Femur (tissue), 1 donor: Measurements from ENCODE around the gene RIC1.
"Not testable (repeated sequence)": the region's sequence is repeated elsewhere in the genome, so short reads cannot be mapped to it uniquely, and the experiment has no call there.

Source experiments
- DNase-seq: peaks from one replicate; pipeline ENCODE4 v3.0.0-alpha.2; 2017

The RIC1 gene

DNA sequence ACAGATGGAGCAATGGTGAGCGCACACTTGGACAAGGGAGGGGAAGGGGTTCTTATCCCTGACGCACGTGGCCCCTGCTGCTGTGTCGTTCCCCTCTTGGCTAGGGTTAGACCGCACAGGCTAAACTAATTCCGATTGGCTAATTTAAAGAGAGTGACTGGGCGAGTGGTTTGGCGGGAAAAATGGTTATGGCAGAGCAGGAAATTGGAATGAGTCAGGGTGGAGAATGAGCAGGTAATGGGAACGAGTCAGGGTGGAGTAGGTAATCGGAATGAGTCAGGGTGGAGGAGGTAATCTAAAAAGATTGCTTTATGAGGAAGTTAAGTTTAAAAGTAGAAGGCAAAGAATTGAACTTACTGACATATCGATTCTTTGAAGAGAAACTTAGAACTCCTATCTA lies 46.1 kb downstream of the RIC1 start:
- not testable (repeated sequence) for DNase-seq

DNA sequence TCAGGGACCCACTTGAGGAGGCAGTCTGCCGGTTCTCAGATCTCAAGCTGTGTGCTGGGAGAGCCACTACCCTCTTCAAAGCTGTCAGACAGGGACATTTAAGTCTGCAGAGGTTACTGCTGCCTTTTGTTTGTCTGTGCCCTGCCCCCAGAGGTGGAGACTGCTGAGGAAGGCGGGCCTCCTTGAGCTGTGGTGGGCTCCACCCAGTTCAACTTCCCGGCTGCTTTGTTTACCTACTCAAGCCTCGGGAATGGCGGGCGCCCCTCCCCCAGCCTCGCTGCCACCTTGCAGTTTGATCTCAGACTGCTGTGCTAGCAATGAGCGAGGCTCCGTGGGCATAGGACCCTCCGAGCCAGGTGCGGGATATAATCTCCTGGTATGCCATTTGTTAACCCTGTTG lies 54.7 kb downstream of the RIC1 start:
- DNase-seq: not testable (repeated sequence)

DNA sequence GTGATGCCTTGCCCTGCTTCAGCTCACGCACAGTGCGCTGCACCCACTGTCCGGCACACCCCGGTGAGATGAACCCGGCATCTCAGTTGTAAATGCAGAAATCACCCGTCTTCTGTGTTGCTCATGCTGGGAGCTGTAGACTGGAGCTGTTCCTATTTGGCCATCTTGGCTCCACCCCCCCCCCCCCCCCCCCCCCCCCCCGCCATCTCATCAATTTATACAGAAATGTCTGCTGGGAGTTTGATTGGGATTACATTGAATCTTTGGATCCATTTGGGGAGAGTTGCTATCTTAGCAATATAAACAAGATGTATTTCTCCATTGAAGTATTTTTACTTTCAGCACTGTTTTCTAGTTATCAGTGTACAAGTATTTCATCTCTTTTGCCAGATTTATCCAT lies 55.2 kb downstream of the RIC1 start:
- DNase-seq: no peak

DNA sequence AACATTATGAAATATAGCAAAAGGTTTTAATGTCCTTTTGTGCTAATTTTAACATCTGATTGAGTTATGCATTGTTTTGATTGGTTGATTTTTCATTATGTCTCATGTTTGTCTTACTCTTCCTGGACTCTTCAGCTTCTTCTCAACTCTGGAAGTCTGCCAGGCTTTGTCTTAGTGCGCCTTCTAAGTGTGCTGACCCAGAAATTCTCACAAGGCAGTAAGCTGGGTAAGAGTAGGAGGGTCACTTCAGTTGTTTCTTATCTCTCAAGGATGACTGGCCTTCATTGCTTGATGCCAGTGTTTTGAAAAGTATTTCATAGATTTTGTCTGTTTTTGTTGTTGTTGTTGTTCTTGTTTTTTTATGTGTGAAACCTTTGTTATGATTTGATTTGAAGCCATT lies 59.2 kb downstream of the RIC1 start:
- no peak for DNase-seq

DNA sequence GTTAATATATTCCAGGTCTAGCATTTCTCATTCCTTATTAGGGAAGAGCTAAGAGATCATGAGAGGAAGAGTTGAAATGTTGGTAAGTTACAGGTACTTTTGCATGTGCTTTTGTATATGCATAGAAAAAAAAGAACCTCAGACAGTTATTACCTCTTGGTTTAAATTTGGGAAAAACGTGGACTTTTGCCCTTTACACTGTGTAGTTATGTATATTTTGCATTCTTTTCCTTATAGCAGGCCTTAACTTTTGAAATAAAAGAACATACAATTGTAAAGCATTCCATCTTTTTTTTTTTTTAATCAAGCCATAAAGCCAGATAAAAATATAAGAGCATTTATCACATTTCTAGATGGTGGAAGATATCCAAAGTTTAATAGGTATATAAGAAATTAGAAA lies 61.4 kb downstream of the RIC1 start:
- no peak for DNase-seq

DNA sequence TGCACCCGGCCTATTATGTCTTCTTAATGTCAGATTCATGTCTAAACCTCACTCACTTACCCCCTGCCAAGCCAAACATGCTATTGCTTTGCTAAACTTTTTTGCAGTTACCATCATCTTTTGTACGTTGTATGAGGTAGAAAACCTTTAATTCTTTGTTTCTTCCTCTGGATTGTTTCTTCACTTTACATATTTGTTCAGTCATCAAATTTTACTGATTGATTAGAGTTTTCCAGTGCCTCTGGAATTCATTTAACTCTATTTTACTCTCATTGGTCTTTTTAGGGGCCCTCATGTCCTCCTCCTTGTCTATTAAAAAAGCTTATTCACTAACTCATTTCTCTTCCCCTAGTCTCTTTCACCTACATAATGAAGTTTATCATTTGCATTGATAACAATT lies 67.0 kb downstream of the RIC1 start:
- DNase-seq: no peak

DNA sequence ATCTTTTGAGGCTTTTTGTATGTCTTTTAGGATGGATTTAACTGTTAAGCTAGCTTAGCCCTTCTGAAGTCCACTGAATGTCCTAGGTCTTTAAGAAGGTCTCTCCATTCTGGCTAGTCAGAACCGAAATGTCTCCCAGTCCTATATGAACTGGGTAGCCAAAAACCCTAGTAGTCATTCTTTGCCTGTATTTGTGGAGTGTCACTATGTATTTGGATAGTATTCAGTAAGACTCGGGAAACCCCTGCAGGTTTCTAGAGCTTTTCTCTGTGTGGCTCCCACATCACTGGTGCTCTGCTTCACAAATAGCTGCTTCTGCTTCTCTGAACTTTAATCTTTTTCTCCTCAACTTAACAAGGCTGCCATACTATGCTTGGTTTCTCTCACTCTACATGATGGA lies 68.0 kb downstream of the RIC1 start:
- no peak for DNase-seq

DNA sequence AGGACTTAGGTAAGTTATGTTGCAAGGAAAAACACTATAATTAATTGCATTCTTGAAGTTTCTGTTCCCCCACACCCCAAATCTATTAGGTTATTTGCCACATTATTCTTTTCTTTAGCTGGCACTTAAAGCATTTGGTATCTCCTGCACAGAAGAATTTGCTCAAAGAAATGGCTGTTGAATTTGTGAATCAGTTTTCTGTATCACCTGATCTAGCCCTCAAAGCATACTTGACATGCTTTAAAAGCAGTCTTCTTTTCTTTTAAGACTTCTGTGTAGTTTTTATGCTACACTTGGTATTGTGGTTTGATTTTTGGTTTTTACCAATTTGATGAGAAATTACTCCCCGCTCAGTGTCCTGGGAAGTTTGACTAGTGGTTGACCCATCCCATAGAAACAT lies 69.1 kb downstream of the RIC1 start:
- DNase-seq: no peak

DNA sequence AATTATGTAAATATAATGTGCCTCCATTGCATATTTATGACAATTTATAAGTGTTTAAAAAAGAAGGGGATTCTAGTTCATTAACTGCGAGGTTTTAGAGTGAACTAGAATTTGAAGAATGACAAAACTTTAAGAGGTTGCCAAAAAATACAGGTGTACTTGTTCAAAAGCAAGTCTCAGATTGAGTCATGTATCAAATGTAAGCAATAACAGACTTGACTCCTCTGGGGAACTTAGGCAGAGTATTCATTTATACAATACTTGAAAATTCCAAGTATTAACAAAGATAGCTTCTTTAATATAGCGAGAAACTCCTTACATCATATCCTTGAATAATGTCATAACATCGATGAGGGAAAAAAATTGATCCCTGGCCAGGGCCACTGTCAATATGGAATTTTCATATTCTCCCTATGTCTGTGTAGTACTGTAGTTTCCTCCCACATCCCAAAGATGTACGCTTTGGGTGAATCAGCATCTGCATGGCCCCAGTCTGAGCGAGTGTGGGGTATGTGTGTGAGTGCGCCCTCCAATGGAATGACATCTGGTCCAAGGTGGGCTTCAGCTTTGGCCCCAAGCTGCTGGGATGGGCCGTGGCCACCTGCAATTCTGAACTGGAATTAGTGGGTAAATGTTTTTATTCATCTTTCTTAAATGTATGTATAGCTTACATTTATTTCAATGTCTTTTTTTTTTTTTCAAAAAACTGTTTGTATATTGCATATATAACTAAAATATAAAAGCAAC lies 70.1 kb downstream of the RIC1 start:
- no peak for DNase-seq

DNA sequence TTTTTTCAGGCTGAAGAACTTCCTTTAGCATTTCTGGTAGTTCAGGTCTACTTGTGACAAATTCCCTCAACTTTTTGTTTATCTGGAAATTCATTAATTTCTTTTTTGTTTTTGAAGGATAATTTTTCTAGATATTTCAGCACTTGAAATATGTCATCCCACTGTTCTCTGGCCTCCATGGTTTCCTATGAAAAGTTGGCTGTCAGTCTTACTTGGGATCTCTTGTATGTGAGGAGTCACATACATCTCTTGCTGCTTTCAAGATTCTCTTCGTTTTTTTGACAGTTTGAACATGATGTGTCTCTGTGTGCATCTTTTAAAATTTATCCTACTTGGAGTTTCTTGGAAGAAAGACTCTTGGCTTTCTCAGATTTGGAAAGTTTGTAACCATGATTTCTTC lies 79.5 kb downstream of the RIC1 start:
- no peak for DNase-seq

DNA sequence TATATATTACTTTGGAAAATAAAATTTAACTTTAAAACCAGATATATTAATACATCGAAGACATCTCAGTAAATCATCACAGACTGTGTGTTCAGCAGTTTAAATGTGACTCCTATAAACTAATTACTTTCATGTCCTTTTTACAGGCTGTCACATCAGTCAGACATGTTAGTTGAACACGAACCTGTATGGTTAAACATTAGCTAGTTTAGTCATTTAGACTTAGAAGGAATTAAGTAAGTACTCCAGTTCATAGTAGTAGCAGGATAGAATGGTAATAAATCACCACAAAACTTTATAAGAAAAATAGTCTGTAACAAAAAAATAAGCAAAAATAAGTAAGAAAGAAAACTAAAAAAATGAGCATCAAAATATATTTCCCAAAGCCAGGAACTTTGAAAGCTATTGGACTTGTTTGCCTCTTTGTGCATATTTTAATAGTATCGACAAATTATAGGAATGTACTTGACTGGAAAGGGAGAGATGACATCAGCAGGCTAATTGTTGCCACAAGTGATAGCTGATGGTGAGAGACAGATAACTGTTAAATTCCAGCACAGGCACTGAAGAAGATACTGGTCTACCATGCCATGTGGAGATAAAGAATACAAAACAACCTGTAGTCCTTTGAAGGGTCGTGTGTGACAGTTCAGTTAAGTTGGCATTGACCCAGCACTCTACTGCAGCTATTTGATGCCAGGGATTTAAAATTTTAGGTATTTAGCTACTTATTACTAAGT lies 83.9 kb downstream of the RIC1 start:
- DNase-seq: no peak

DNA sequence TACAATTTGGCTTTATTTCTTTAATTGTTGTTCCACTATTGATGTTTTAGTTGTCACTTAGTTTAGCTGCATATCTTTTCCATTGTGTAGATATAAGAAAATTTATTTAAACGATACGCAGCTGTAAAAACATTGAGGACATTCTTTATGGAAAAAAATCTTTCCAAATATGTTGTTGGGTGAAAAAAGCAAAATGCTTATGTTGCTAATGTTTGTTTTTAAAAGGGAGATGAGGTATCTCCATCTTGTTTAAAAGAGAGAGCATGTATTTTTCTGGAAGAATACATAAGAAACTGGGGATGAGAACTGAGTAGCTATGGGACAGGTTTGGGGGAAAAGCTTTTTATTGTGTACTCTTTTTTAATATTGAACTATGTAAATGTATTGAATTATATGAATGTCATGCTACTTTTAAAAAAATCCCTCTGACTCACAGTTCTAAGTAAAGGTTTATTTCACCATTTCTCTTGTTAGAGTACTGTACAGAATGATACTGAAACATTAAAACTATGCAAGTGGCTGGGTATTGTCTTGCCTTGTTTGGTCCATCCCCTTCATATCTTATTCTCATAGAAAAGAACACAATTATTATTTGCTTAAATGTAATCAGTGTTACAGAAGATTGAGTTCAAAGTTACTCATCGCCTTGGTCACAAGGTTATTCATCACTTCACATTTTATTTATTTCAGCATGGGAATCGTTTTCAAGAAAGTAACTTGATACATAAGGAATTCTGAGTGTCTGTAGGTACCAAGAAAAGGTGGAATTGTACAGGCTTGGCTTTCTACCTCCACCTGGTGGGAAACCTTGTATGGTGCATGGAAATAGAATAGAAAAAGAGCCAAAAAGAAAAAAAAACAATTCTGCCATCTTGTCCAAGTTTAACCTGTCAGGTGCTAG lies 85.8 kb downstream of the RIC1 start:
- no peak for DNase-seq

DNA sequence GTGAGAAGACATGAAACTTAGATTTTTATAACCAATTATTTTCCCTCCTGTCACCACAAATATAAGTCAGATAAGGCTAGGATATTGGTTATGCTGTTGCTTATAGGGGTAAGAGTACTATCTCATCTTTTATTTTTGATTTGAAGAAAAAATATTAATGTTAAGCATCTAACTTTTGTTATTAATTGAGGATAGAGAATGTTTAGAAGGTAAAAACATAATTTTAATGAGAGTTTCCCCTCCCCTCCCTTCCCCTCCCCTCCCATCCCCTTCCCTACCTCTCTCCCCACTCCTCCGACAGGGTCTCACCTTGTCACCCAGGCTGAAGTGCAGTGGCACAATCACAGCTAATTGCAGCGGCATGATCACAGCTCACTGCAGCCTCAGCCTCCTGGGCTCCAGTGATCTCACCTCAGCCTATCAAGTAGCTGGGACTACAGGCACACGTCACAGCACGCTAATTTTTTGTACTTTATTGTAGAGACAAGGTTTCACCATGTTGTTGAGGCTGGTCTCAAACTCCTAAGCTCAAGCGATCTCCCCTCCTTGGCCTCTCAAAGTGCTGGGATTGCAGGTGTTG lies 86.7 kb downstream of the RIC1 start:
- no peak for DNase-seq

DNA sequence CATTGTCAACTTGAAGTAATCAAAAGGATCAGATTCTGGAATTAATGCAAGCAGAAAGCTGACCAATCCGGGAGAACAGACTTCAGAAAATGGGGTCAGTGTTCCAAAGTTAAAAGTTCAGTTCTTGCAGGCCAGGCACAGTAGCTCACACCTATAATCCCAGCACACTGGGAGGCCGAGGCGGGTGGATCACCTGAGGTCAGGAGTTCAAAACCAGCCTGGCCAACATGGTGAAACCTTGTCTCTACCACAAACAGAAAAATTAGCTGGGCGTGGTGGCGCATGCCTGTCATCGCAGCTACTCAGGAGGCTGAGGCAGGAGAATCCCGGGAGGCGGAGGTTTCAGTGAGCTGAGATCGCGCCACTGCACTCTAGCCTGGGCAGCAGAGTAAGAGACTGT lies 88.5 kb downstream of the RIC1 start:
- DNase-seq: not testable (repeated sequence)

DNA sequence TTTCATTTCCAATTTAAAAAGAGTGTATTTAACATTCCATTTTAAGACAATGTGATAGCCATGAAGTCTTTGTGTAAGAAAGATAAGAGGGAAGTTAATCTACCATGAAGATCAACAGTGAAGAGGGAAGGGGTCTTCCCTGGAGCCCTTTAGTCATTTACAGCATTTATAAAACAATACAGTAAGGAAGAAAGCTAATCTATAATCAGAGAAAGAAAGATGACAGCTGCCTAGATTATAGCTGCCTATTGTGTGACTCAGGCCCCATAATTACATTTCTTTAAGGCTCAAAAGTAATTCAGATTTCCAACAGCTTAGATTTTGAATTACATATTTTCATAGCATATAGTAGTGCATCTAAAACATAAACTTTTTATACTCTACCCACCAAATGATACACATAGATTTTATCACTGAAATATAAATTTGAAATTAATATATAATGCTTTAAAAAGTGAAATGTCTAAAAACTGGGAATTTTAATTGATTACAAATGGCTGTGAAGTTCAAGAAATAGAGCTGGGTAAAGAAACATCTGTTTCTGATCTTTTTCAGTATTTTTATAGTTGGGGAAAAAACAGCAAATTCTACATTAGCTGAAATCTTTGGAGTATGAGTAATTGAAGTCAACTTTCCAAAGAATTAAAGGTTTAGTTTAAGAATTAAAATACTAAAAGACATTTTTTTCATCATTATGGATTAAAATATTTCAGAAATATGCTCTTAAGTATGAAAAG lies 89.6 kb downstream of the RIC1 start:
- no peak for DNase-seq

DNA sequence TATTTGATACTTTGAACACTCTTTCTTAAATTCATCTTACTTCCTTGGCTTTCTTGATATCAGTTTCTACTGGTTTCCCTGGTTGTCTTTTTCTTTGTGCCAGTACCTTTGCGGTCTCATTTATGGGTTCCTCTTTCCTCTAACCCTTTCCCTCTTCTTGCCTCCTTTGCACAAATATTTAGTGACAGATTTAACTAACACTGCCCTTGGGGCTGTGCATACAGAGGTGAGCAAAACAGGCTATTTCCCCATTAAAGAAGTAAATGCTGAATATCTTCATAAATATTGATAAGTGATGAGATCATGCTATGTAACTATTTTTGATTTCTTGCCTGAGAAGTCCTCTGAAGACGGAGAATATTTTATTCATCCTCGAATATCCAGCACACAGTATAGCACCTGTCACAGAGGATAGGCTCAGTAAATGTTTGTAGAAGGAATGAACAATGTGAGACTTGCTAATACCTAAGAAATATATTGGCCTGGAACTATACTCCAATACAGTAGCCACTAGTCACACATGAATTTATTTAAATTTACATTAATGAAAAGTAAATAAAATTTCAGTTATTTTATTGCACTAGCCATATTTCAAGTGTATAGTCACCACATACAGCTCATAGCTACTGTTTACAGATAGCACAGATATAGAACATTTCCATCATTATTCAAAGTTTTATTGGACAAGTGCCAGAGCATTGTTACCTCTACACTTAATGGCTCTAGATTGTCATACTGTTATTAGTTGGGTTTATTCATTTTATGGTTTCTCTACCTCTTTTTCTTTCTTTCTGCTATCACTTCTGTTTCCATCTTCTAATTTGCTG lies 90.4 kb downstream of the RIC1 start:
- DNase-seq: no peak

DNA sequence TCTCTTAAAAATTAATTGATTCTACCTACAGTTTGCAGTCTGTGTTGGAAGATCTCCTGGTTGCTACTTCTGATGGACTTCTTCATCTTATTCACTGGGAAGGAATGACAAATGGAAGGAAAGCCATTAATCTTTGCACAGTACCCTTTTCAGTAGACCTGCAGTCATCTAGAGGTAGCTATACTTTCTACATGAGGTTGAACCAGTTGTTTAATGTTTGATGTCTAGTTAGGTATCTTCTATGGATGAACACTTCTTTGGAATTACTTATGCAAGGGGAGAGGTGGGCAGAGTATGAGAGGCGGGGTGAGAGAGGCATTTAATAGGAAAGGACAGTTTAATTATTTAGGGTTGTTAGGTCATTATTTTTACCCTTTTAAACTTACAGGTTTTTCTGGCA lies 91.2 kb downstream of the RIC1 start:
- DNase-seq: no peak

DNA sequence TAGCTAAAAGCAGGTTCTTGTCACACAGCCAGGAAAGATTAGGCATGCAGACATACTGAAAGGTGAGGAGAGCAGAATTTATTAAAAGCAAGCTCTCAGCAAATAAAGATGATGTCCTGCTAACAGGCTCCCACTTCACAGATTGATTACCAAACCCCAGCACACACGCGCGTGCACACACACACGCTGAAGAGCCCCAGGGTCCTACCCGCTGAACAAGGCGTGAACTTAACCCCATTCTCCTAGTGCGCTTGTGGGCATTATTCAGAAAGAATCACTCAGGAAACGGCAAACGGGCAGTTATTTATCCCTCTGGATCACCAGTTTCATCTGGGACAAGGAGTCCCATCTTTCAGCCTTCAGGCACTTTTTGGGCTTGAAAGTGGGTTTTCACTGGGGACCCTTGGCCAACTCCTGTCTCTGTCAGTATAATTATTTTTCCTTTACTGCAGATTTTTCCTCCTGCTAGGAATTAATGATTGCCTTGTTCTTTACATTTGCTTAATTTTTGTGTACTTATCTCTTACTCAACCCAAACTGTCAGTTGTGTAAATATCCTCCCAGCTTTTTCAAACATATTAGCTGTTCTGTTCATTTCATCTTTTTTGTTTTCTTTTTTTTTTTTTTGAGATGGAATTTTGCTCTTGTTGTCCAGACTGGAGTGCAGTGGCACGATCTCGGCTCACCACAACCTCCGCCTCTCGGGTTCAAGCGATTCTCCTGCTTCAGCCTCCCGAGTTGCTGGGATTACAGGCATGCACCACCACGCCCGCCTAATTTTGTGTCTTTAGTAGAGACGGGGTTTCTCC lies 92.6 kb downstream of the RIC1 start:
- DNase-seq: no peak

DNA sequence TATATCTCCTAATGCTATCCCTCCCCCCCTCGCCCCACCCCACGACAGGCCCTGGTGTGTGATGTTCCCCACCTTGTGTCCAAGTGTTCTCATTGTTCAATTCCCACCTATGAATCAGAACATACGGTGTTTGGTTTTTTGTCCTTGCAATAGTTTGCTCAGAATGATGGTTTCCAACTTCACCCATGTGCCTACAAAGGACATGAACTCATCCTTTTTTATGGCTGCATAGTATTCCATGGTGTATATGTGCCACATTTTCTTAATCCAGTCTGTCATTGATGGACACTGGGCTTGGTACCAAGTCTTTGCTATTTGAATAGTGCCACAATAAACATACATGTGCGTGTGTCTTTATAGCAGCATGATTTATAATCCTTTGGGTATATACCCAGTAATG lies 93.8 kb downstream of the RIC1 start:
- not testable (repeated sequence) for DNase-seq

DNA sequence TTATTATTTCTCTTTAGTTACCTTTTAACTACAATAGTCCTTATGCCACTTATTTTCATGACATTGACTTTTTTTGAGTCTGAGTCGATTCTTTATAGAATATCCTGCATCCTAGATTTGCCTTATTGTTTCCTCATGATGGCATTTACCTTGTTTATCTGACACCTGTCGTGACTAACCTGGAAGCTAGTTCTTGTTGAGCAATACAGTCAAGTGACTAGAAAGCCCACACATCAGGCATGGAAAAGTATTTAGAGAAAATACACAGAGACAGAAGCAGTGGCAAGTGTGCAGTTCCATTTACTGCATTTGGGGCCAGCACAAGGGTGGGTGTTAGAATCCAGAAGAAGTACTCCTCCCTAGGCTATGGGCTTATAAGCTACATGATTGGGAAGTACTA lies 106.2 kb downstream of the RIC1 start:
- DNase-seq: no peak
